WTC11 (cell line): Measurements from ENCODE around the gene LRP1. TPM values are rescaled to one million over a fixed set of nuclear protein-coding genes. Genes with fewer than 3 reads are reported as not detected.

Experiments
- ATAC-seq: fragments of 200-7000 bp; cut with Tn5 transposase; 2 replicates; pipeline ENCODE4 v1.10.0; 2021; ENCODE audit warnings: mild to moderate bottlenecking, moderate library complexity
- CTCF ChIA-PET: fragments of 300-600 bp; sonication (Branson Sonifier 250); formaldehyde crosslinking; loops from one replicate; lab custom pipeline; 2021; ENCODE audit warnings: antibody characterized with exemption; lab: Charles Lee
- POLR2A ChIA-PET: fragments of 350-600 bp; sonication (Branson Sonifier 250); formaldehyde crosslinking; loops from one replicate; lab custom pipeline; 2021; ENCODE audit warnings: antibody characterized with exemption; lab: Charles Lee
- DNase-seq: peaks from one replicate; pipeline ENCODE4 v3.0.0; 2021; ENCODE audit warnings: low spot score
- H3K27ac Mint-ChIP-seq: 2 replicates; pipeline ENCODE4 v1.8.0; 2021; ENCODE audit warnings: mixed read lengths
- H3K27me3 Mint-ChIP-seq: 2 replicates; pipeline ENCODE4 v1.8.0; 2021; ENCODE audit warnings: low read depth, mild to moderate bottlenecking, moderate library complexity, mixed read lengths
- H3K36me3 Mint-ChIP-seq: 2 replicates; pipeline ENCODE4 v1.8.0; 2021; ENCODE audit warnings: mixed read lengths
- H3K4me1 Mint-ChIP-seq: 2 replicates; pipeline ENCODE4 v1.8.0; 2022; ENCODE audit warnings: mixed read lengths
- H3K4me3 Mint-ChIP-seq: 2 replicates; pipeline ENCODE4 v1.8.0; 2021; ENCODE audit warnings: mild to moderate bottlenecking, moderate library complexity, mixed read lengths
- H3K9me3 Mint-ChIP-seq: 2 replicates; pipeline ENCODE4 v1.8.0; 2021; ENCODE audit warnings: mixed read lengths
- FOXJ3 ChIP-seq: sonication (generic); formaldehyde crosslinking; IDR thresholded peaks from 2 replicates; pipeline ENCODE4 v1.9.0; 2021; ENCODE audit warnings: missing genetic modification reagents, mild to moderate bottlenecking, borderline replicate concordance
- GABPB1 ChIP-seq: sonication (generic); formaldehyde crosslinking; IDR thresholded peaks from 2 replicates; pipeline ENCODE4 v1.8.1; 2023; ENCODE audit warnings: mild to moderate bottlenecking, missing genetic modification reagents
- GTF2I ChIP-seq: fragments of 250-450 bp; sonication (Bioruptor Pico); conservative IDR thresholded peaks from 2 replicates; pipeline ENCODE4 v1.4.0; 2021; ENCODE audit warnings: mild to moderate bottlenecking
- NR1H2 ChIP-seq: sonication (generic); formaldehyde crosslinking; IDR thresholded peaks from 2 replicates; pipeline ENCODE4 v1.9.0; 2021; ENCODE audit warnings: mild to moderate bottlenecking, moderate library complexity, missing genetic modification reagents
- SOX15 ChIP-seq: fragments of 250-450 bp; sonication (Bioruptor Pico); IDR thresholded peaks from 2 replicates; pipeline ENCODE4 v1.9.0; 2021; ENCODE audit warnings: mild to moderate bottlenecking
- TEAD1 ChIP-seq: sonication (generic); formaldehyde crosslinking; IDR thresholded peaks from 2 replicates; pipeline ENCODE4 v1.8.0; 2022; ENCODE audit warnings: mild to moderate bottlenecking, missing genetic modification reagents
- ZBTB21 ChIP-seq: sonication (generic); formaldehyde crosslinking; IDR thresholded peaks from 2 replicates; pipeline ENCODE4 v1.8.1; 2023; ENCODE audit warnings: mild to moderate bottlenecking, missing genetic modification reagents, borderline replicate concordance
- total RNA-seq: library from RNA; stranded (reverse); gene quantifications from 3 replicates; pipeline ENCODE4 v1.2.3, GENCODE V29; 2021
- TF ChIP-seq, protein P1 (sequence below): sonication (generic); formaldehyde crosslinking; IDR thresholded peaks from 2 replicates; pipeline ENCODE4 v1.8.0; 2023; ENCODE audit warnings: mild to moderate bottlenecking, missing genetic modification reagents
- TF ChIP-seq, protein P2 (sequence below): sonication (generic); formaldehyde crosslinking; IDR thresholded peaks from 2 replicates; pipeline ENCODE4 v1.8.0; 2022; ENCODE audit warnings: mild to moderate bottlenecking, missing genetic modification reagents
- TF ChIP-seq, protein P3 (sequence below): fragments of 250-450 bp; sonication (Bioruptor Pico); IDR thresholded peaks from 2 replicates; pipeline ENCODE4 v1.9.0; 2021; ENCODE audit warnings: mild to moderate bottlenecking, borderline replicate concordance
- TF ChIP-seq, protein P4 (sequence below): sonication (generic); formaldehyde crosslinking; IDR thresholded peaks from 2 replicates; pipeline ENCODE4 v1.8.1; 2023; ENCODE audit warnings: mild to moderate bottlenecking, missing genetic modification reagents
- TF ChIP-seq, protein P5 (sequence below): sonication (generic); formaldehyde crosslinking; IDR thresholded peaks from 2 replicates; pipeline ENCODE4 v1.8.1; 2023; ENCODE audit warnings: mild to moderate bottlenecking, moderate library complexity, missing genetic modification reagents
- TF ChIP-seq, protein P6 (sequence below): sonication (generic); formaldehyde crosslinking; IDR thresholded peaks from 2 replicates; pipeline ENCODE4 v1.8.0; 2023; ENCODE audit warnings: missing genetic modification reagents, mild to moderate bottlenecking, borderline replicate concordance

The LRP1 gene
- total RNA-seq, 1 experiment from 2014 or later = 120 TPM

DNA sequence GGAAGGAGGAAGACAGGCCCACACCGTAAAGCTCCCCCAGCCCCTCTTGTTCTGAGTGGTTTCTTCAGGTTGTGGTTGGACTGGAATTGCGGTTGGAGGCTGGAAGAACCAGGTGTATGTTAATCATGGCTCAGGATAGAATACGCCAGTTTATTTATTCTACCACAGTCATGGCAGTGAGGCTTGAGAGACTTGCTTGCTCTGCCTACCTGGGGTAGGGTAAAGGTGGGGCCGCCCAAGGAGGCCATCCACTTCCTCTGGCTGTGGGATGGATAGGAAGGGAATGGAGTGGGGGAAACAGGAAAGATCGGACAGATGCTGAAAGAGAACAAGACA is 109.3 kb downstream of the LRP1 start (continued):
- no peak for TF ChIP-seq GTF2I (CRISPR knock-in tag)
- TF ChIP-seq, protein P1, sequence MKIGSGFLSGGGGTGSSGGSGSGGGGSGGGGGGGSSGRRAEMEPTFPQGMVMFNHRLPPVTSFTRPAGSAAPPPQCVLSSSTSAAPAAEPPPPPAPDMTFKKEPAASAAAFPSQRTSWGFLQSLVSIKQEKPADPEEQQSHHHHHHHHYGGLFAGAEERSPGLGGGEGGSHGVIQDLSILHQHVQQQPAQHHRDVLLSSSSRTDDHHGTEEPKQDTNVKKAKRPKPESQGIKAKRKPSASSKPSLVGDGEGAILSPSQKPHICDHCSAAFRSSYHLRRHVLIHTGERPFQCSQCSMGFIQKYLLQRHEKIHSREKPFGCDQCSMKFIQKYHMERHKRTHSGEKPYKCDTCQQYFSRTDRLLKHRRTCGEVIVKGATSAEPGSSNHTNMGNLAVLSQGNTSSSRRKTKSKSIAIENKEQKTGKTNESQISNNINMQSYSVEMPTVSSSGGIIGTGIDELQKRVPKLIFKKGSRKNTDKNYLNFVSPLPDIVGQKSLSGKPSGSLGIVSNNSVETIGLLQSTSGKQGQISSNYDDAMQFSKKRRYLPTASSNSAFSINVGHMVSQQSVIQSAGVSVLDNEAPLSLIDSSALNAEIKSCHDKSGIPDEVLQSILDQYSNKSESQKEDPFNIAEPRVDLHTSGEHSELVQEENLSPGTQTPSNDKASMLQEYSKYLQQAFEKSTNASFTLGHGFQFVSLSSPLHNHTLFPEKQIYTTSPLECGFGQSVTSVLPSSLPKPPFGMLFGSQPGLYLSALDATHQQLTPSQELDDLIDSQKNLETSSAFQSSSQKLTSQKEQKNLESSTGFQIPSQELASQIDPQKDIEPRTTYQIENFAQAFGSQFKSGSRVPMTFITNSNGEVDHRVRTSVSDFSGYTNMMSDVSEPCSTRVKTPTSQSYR (CRISPR knock-in tag) = no peak
- no peak for TF ChIP-seq NR1H2 (CRISPR knock-in tag)
- TF ChIP-seq, protein P2, sequence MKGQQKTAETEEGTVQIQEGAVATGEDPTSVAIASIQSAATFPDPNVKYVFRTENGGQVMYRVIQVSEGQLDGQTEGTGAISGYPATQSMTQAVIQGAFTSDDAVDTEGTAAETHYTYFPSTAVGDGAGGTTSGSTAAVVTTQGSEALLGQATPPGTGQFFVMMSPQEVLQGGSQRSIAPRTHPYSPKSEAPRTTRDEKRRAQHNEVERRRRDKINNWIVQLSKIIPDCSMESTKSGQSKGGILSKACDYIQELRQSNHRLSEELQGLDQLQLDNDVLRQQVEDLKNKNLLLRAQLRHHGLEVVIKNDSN = no peak
- TF ChIP-seq, protein P3, sequence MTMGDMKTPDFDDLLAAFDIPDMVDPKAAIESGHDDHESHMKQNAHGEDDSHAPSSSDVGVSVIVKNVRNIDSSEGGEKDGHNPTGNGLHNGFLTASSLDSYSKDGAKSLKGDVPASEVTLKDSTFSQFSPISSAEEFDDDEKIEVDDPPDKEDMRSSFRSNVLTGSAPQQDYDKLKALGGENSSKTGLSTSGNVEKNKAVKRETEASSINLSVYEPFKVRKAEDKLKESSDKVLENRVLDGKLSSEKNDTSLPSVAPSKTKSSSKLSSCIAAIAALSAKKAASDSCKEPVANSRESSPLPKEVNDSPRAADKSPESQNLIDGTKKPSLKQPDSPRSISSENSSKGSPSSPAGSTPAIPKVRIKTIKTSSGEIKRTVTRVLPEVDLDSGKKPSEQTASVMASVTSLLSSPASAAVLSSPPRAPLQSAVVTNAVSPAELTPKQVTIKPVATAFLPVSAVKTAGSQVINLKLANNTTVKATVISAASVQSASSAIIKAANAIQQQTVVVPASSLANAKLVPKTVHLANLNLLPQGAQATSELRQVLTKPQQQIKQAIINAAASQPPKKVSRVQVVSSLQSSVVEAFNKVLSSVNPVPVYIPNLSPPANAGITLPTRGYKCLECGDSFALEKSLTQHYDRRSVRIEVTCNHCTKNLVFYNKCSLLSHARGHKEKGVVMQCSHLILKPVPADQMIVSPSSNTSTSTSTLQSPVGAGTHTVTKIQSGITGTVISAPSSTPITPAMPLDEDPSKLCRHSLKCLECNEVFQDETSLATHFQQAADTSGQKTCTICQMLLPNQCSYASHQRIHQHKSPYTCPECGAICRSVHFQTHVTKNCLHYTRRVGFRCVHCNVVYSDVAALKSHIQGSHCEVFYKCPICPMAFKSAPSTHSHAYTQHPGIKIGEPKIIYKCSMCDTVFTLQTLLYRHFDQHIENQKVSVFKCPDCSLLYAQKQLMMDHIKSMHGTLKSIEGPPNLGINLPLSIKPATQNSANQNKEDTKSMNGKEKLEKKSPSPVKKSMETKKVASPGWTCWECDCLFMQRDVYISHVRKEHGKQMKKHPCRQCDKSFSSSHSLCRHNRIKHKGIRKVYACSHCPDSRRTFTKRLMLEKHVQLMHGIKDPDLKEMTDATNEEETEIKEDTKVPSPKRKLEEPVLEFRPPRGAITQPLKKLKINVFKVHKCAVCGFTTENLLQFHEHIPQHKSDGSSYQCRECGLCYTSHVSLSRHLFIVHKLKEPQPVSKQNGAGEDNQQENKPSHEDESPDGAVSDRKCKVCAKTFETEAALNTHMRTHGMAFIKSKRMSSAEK (CRISPR knock-in tag) = no peak
- TF ChIP-seq, protein P4, sequence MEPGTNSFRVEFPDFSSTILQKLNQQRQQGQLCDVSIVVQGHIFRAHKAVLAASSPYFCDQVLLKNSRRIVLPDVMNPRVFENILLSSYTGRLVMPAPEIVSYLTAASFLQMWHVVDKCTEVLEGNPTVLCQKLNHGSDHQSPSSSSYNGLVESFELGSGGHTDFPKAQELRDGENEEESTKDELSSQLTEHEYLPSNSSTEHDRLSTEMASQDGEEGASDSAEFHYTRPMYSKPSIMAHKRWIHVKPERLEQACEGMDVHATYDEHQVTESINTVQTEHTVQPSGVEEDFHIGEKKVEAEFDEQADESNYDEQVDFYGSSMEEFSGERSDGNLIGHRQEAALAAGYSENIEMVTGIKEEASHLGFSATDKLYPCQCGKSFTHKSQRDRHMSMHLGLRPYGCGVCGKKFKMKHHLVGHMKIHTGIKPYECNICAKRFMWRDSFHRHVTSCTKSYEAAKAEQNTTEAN (CRISPR knock-in tag) = no peak
- no peak for TF ChIP-seq FOXJ3 (CRISPR knock-in tag)
- no peak for TF ChIP-seq SOX15 (CRISPR knock-in tag)
- no peak for TF ChIP-seq GABPB1
- TF ChIP-seq ZBTB21 = no peak
- TF ChIP-seq, all 79 proteins: peak for 0

DNA sequence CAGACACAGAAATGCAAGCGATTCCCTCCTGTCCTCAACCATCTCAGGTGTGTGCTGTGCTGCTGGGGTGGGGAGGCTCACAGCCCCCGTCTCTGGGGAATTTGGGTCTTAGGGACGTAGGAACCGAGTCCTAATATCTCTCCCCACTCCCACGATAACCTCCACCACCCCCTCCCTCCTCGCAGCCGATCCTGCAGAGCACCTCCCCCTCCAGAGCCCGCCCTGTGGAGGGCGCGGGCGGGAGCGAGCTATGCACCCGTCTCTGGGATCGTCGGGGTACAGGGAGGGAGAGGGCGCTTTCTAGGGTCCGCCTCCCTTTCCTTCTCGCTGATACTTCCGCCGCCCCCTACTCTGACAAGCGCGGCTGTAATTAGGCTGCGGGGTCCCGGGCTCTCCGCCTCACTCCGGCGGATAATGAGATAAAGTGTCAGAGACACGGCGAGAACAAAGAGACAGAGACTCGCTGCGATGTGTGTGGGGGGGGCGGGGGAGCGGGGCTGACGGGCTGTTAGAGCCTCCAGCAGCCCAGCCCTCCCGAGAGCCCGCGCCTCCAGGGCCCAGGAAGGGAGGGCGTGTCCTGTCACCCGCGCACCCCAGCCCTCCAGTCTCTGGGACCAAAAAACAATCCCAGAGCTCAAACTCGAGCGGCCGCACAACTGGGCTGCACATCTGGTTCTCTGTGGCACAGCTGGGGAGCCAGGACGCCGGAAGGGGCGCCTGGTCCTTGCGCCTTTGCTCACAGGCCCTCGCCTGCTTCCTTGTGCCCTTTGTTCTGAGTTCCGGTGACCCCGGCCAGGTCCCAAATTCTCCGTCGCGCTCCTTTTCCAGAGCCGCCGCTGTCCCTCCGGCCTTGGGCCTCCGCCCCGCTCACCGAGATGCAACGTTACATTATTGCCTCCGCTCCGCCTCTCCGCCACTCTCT is 109.9 kb downstream of the LRP1 start:
- peaks cover 16% of the 10 kb centered on the region for H3K36me3 Mint-ChIP-seq
- H3K27me3 Mint-ChIP-seq = peaks cover 86% of the 10 kb centered on the region
- POLR2A ChIA-PET = interaction anchor here (0.6 to 9.7 kb wide), 6 partner anchors 8 to 222 kb away, joined by 5 to 97 read pairs (median 12); partner anchors contain the start of genes NXPH4 and SHMT2
- no peak for ATAC-seq
- CTCF ChIA-PET = interaction anchor here (0.6 to 18.5 kb wide), 18 partner anchors 10 to 379 kb away, joined by 3 to 660 read pairs (median 5); partner anchors contain the start of genes INHBE, NXPH4, SHMT2 and STAC3
- H3K4me3 Mint-ChIP-seq = peak overlapping the region; percentile 84
- TF ChIP-seq, protein P5, sequence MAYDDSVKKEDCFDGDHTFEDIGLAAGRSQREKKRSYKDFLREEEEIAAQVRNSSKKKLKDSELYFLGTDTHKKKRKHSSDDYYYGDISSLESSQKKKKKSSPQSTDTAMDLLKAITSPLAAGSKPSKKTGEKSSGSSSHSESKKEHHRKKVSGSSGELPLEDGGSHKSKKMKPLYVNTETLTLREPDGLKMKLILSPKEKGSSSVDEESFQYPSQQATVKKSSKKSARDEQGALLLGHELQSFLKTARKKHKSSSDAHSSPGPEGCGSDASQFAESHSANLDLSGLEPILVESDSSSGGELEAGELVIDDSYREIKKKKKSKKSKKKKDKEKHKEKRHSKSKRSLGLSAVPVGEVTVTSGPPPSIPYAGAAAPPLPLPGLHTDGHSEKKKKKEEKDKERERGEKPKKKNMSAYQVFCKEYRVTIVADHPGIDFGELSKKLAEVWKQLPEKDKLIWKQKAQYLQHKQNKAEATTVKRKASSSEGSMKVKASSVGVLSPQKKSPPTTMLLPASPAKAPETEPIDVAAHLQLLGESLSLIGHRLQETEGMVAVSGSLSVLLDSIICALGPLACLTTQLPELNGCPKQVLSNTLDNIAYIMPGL (CRISPR knock-in tag) = no peak
- 0 out of 2 replicates have a peak, but pooled peaks have one; percentile 11 for TF ChIP-seq TEAD1 (CRISPR knock-in tag)
- TF ChIP-seq, protein P6, sequence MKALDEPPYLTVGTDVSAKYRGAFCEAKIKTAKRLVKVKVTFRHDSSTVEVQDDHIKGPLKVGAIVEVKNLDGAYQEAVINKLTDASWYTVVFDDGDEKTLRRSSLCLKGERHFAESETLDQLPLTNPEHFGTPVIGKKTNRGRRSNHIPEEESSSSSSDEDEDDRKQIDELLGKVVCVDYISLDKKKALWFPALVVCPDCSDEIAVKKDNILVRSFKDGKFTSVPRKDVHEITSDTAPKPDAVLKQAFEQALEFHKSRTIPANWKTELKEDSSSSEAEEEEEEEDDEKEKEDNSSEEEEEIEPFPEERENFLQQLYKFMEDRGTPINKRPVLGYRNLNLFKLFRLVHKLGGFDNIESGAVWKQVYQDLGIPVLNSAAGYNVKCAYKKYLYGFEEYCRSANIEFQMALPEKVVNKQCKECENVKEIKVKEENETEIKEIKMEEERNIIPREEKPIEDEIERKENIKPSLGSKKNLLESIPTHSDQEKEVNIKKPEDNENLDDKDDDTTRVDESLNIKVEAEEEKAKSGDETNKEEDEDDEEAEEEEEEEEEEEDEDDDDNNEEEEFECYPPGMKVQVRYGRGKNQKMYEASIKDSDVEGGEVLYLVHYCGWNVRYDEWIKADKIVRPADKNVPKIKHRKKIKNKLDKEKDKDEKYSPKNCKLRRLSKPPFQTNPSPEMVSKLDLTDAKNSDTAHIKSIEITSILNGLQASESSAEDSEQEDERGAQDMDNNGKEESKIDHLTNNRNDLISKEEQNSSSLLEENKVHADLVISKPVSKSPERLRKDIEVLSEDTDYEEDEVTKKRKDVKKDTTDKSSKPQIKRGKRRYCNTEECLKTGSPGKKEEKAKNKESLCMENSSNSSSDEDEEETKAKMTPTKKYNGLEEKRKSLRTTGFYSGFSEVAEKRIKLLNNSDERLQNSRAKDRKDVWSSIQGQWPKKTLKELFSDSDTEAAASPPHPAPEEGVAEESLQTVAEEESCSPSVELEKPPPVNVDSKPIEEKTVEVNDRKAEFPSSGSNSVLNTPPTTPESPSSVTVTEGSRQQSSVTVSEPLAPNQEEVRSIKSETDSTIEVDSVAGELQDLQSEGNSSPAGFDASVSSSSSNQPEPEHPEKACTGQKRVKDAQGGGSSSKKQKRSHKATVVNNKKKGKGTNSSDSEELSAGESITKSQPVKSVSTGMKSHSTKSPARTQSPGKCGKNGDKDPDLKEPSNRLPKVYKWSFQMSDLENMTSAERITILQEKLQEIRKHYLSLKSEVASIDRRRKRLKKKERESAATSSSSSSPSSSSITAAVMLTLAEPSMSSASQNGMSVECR (CRISPR knock-in tag) = peak; percentile 36; the same call in 1 of the 2 replicates
- TF ChIP-seq, all 79 proteins: peak for 2
- no peaks in the 10 kb centered on the region for H3K9me3 Mint-ChIP-seq
- H3K4me1 Mint-ChIP-seq = peaks cover 62% of the 10 kb centered on the region
- no peak overlapping the region; the same call in 1 of the 2 replicates for H3K27ac Mint-ChIP-seq
- peak; percentile 56 for DNase-seq
